Thoracic aorta (tissue), 2 donors: Measurements from ENCODE around the gene FBXO8. TPM values are rescaled to one million over a fixed set of nuclear protein-coding genes. Genes with fewer than 3 reads are reported as not detected.

Experiments used
- ATAC-seq: fragments of 150-250 bp; one replicate; pipeline ENCODE4 v1.8.0; 2017; ENCODE audit warnings: low read depth; ENCODE audit not compliant: insufficient number of reproducible peaks, low FRiP score
- DNase-seq: peaks from one replicate; pipeline ENCODE4 v3.0.0-alpha.2; 2020; ENCODE audit warnings: low spot score
- H3K27ac ChIP-seq, 2 donors: fragments of 200-600 bp; sonication (generic); 1 replicate in 1 of 2; 2 replicates in 1 of 2; pipeline ENCODE4 v1.5.1; 2016; ENCODE audit warnings: mild to moderate bottlenecking in 2 of 2, moderate library complexity in 2 of 2
- H3K27me3 ChIP-seq: fragments of 200-600 bp; sonication (generic); replicated peaks from 2 replicates; pipeline ENCODE4 v1.6.0; 2016; ENCODE audit warnings: mild to moderate bottlenecking; ENCODE audit not compliant: insufficient read depth
- H3K36me3 ChIP-seq: fragments of 200-600 bp; sonication (generic); one replicate; pipeline ENCODE4 v1.5.1; 2016
- H3K4me1 ChIP-seq, 2 donors: fragments of 200-600 bp; sonication (generic); 1 replicate in 1 of 2; 2 replicates in 1 of 2; pipeline versions ENCODE4 v1.5.1 to v1.6.0; 2016; ENCODE audit warnings: low read depth in 2 of 2, mild to moderate bottlenecking in 1 of 2; ENCODE audit not compliant: control insufficient read depth in 1 of 2
- H3K4me3 ChIP-seq: fragments of 200-600 bp; sonication (generic); 2 replicates; pipeline ENCODE4 v1.5.1; 2016; ENCODE audit warnings: mild to moderate bottlenecking
- H3K9me3 ChIP-seq: fragments of 200-600 bp; sonication (generic); 2 replicates; pipeline ENCODE4 v1.5.1; 2016
- CTCF ChIP-seq: fragments of 200-600 bp; sonication (generic); IDR thresholded peaks from one replicate; pipeline ENCODE4 v1.5.1; 2019; ENCODE audit warnings: antibody characterized with exemption
- total RNA-seq, 2 donors: library from RNA; depleted of rRNA; stranded (reverse); fragments of >200 nt; gene quantifications; one replicate each; pipeline versions ENCODE4 v1.1.0 to v1.2.3, GENCODE V29; 2016

The FBXO8 gene
- total RNA-seq, 2 donors from 2014 or later, result 19.6 to 25.5 TPM

DNA sequence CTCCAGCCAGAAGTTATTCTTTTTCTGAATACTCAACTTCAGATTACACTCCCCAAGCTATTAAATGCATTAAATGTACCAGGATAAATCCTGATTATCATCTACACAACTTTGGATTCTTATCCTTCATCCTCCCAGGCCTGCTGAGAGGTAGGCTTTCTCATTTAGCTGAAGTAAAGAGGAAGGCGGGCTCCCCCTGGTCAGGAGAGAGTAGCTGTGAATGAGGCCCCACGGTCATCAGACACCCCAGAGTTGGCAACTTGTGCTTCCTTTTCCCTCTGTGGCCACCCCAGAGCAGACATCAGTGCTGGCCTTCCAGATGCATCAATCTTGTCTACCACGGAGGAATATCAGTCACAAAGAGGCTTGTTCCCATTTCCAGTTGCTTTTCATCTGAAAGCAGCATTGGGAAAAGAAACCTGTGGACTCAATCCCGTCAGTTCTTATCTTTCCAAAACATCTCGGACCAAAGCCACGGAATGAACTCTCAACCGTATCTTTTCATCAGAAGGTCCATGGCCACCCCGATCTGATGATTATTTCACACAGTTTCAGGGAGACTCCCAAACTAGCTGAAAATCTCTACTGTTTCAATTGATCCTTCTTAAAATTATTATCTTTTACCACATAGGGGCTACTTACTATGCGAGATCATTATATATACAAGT lies 79.2 kb downstream of the FBXO8 start:
- Histone ChIP-seq H3K27ac (no peak overlapping the region), H3K4me3 (no peak overlapping the region), H3K27me3 (no peaks in the 10 kb centered on the region), H3K9me3 (no peaks in the 10 kb centered on the region), H3K4me1 (peaks cover 0 to 1% of the 10 kb centered on the region in 2 donors), H3K36me3 (no peaks in the 10 kb centered on the region)
- ATAC-seq (no peak), DNase-seq (no peak)
- TF ChIP-seq CTCF, result no peak

- no peaks in the 10 kb centered on the region for H3K36me3 ChIP-seq
- ATAC-seq, result no peak
- H3K4me3 ChIP-seq, result no peak overlapping the region
- no peaks in the 10 kb centered on the region for H3K27me3 ChIP-seq
- no peak for DNase-seq
- H3K4me1 ChIP-seq, result peaks cover 4 to 7% of the 10 kb centered on the region in 2 donors
- TF ChIP-seq CTCF, result no peak
- H3K27ac ChIP-seq, result no peak overlapping the region
- no peaks in the 10 kb centered on the region for H3K9me3 ChIP-seq
Measured at GRCh38 chr4:174201871-174202270, 81.6 kb downstream of the FBXO8 start.

DNA sequence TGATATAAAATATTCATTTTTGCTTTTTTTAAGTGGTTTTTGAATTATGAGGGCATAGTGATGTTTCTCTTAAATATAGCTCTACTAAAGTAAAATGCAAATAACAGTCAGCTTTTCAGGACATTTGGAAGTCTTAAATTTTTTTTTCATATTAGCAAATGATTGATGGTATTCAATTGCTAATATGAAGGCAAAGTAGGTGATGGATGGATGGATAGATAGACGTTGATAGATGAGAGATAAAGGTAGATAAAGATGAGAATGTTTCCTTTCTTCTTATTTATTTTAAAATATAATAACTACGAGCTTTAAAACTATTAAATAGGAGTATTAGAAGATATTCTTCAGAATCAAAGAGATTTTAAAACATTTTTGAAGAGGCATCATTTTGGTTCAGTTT lies 83.7 kb downstream of the FBXO8 start:
- no peaks in the 10 kb centered on the region for H3K9me3 ChIP-seq
- ATAC-seq (no peak), DNase-seq (no peak)
- H3K4me3 ChIP-seq, result no peak overlapping the region
- no peak overlapping the region for H3K27ac ChIP-seq
- H3K27me3 ChIP-seq, result no peaks in the 10 kb centered on the region
- H3K4me1 ChIP-seq, result peaks cover 4 to 7% of the 10 kb centered on the region in 2 donors
- H3K36me3 ChIP-seq, result no peaks in the 10 kb centered on the region
- TF ChIP-seq CTCF, result no peak

- no peak for DNase-seq
- ATAC-seq, result no peak
- Histone ChIP-seq H3K4me3 (no peak overlapping the region), H3K27ac (no peak overlapping the region), H3K36me3 (no peaks in the 10 kb centered on the region), H3K27me3 (no peaks in the 10 kb centered on the region), H3K9me3 (no peaks in the 10 kb centered on the region), H3K4me1 (peaks cover 4 to 7% of the 10 kb centered on the region in 2 donors)
- no peak for TF ChIP-seq CTCF
Measured at GRCh38 chr4:174198828-174199227, 84.6 kb downstream of the FBXO8 start.

DNA sequence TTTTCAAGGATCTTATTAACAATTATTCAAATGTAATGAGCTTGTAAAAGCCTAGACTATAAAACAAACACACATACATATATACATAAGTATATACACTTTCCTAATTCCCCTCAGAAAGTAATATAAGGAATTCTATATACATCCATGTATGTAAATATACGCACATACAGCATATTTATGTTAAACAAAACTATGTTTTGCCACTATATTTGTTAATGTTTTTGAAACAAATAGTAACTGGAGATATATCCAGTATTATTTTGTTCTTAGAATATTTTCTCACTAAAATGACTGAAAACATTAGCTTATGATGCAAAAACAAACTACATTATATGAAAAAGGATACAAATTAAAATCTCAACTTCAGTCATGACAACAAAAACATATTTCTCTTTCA lies 85.1 kb downstream of the FBXO8 start:
- Histone ChIP-seq H3K27ac (no peak overlapping the region), H3K27me3 (no peaks in the 10 kb centered on the region), H3K4me3 (no peak overlapping the region), H3K4me1 (peaks cover 4 to 7% of the 10 kb centered on the region in 2 donors), H3K9me3 (no peaks in the 10 kb centered on the region), H3K36me3 (no peaks in the 10 kb centered on the region)
- no peak for DNase-seq
- TF ChIP-seq CTCF, result no peak
- ATAC-seq, result no peak
